HepG2 (cell line): ENCODE measurements around the gene TAB3. TPM values are rescaled to one million over a fixed set of nuclear protein-coding genes. Genes with fewer than 3 reads are reported as not detected.
A peak's percentile ranks its signal among the peaks of the same experiment; 100 is the strongest.

Source experiments
- CBX1 ChIP-seq: IDR thresholded peaks from one replicate; pipeline ENCODE4 v1.6.1; 2016; ENCODE audit warnings: antibody characterized with exemption, low read depth
- DR1 ChIP-seq: sonication (generic); formaldehyde crosslinking; IDR thresholded peaks from 2 replicates; pipeline ENCODE4 v1.8.0; 2021; ENCODE audit warnings: mild to moderate bottlenecking, missing genetic modification reagents, inconsistent platforms
- EZH2 ChIP-seq: conservative IDR thresholded peaks from 2 replicates; pipeline ENCODE4 v1.6.1; 2012; ENCODE audit warnings: mild to moderate bottlenecking, low read depth, low read length, moderate library complexity
- GABPB1 ChIP-seq: IDR thresholded peaks from 2 replicates; pipeline ENCODE4 v1.6.1; 2016; ENCODE audit warnings: mild to moderate bottlenecking, missing genetic modification reagents, moderate library complexity, missing compliant biosample characterization
- HNF4A ChIP-seq: sonication (generic); formaldehyde crosslinking; IDR thresholded peaks from 2 replicates; pipeline ENCODE4 v1.4.0; 2020; ENCODE audit warnings: missing genetic modification reagents
- HOXA7 ChIP-seq: sonication (generic); formaldehyde crosslinking; IDR thresholded peaks from 2 replicates; pipeline ENCODE4 v1.8.1; 2022; ENCODE audit warnings: mild to moderate bottlenecking, missing genetic modification reagents, moderate library complexity
- KDM4B ChIP-seq: sonication (generic); formaldehyde crosslinking; IDR thresholded peaks from 2 replicates; pipeline ENCODE4 v1.4.0; 2020; ENCODE audit warnings: missing genetic modification reagents
- NBN ChIP-seq: fragments of 450-650 bp; conservative IDR thresholded peaks from 2 replicates; pipeline ENCODE4 v1.6.1; 2017
- NR2C2 ChIP-seq: sonication (generic); formaldehyde crosslinking; IDR thresholded peaks from 2 replicates; pipeline ENCODE4 v1.4.0; 2020; ENCODE audit warnings: missing genetic modification reagents, mild to moderate bottlenecking, moderate library complexity, borderline replicate concordance
- NR2F2 ChIP-seq: IDR thresholded peaks from 2 replicates; pipeline ENCODE4 v1.6.1; 2012; ENCODE audit warnings: low read depth, inconsistent platforms, borderline replicate concordance
- PAX8 ChIP-seq: sonication (generic); formaldehyde crosslinking; IDR thresholded peaks from 2 replicates; pipeline ENCODE4 v1.8.0; 2022; ENCODE audit warnings: mild to moderate bottlenecking, missing genetic modification reagents, borderline replicate concordance
- PHF21A ChIP-seq: sonication (generic); formaldehyde crosslinking; IDR thresholded peaks from 2 replicates; pipeline ENCODE4 v1.5.0; 2020; ENCODE audit warnings: mild to moderate bottlenecking, missing genetic modification reagents
- RXRA ChIP-seq: sonication (generic); formaldehyde crosslinking; IDR thresholded peaks from 2 replicates; pipeline ENCODE4 v1.5.1; 2020; ENCODE audit warnings: missing genetic modification reagents
- SMARCE1 ChIP-seq: fragments of 450-650 bp; IDR thresholded peaks from 2 replicates; pipeline ENCODE4 v1.6.1; 2017; ENCODE audit warnings: borderline replicate concordance
- STAT5B ChIP-seq: sonication (generic); formaldehyde crosslinking; IDR thresholded peaks from 2 replicates; pipeline ENCODE4 v1.4.0; 2020; ENCODE audit warnings: missing genetic modification reagents
- TAF1 ChIP-seq: sonication (generic); formaldehyde crosslinking; IDR thresholded peaks from 2 replicates; pipeline ENCODE4 v1.4.0; 2020; ENCODE audit warnings: missing genetic modification reagents
- WIZ ChIP-seq: sonication (generic); formaldehyde crosslinking; IDR thresholded peaks from 2 replicates; pipeline ENCODE4 v1.5.1; 2020; ENCODE audit warnings: mild to moderate bottlenecking, missing genetic modification reagents
- XRCC5 ChIP-seq: fragments of 200-400 bp; formaldehyde crosslinking; optimal IDR thresholded peaks from 2 replicates; pipeline ENCODE3; 2017; ENCODE audit warnings: mild to moderate bottlenecking, low read length
- ZBTB20 ChIP-seq: sonication (generic); formaldehyde crosslinking; IDR thresholded peaks from 2 replicates; pipeline ENCODE4 v1.8.1; 2023; ENCODE audit warnings: missing genetic modification reagents, low read depth, mild to moderate bottlenecking, borderline replicate concordance
- ZBTB21 ChIP-seq: sonication (generic); formaldehyde crosslinking; IDR thresholded peaks from 2 replicates; pipeline ENCODE4 v1.4.0; 2020; ENCODE audit warnings: missing genetic modification reagents
- ZFP36L2 ChIP-seq: sonication (generic); formaldehyde crosslinking; IDR thresholded peaks from 2 replicates; pipeline ENCODE4 v1.4.0; 2020; ENCODE audit warnings: missing genetic modification reagents
- ZMAT5 ChIP-seq: sonication (generic); formaldehyde crosslinking; IDR thresholded peaks from 2 replicates; pipeline ENCODE4 v1.5.0; 2020; ENCODE audit warnings: mild to moderate bottlenecking, low read depth, missing genetic modification reagents, borderline replicate concordance
- ZNF335 ChIP-seq: sonication (generic); formaldehyde crosslinking; IDR thresholded peaks from 2 replicates; pipeline ENCODE4 v1.4.0; 2020; ENCODE audit warnings: missing genetic modification reagents
- ZNF34 ChIP-seq: sonication (generic); formaldehyde crosslinking; IDR thresholded peaks from 2 replicates; pipeline ENCODE4 v1.4.0; 2020; ENCODE audit warnings: mild to moderate bottlenecking, missing genetic modification reagents, borderline replicate concordance
- ZNF362 ChIP-seq: sonication (generic); formaldehyde crosslinking; IDR thresholded peaks from 2 replicates; pipeline ENCODE4 v1.4.0; 2020; ENCODE audit warnings: missing genetic modification reagents, mild to moderate bottlenecking, borderline replicate concordance
- ZNF44 ChIP-seq: sonication (generic); formaldehyde crosslinking; IDR thresholded peaks from 2 replicates; pipeline ENCODE4 v1.5.1; 2020; ENCODE audit warnings: mild to moderate bottlenecking, missing genetic modification reagents
- ZNF768 ChIP-seq: sonication (generic); formaldehyde crosslinking; IDR thresholded peaks from 2 replicates; pipeline ENCODE4 v1.4.0; 2020; ENCODE audit warnings: missing genetic modification reagents
- ZNF800 ChIP-seq: sonication (generic); formaldehyde crosslinking; IDR thresholded peaks from 2 replicates; pipeline ENCODE4 v1.4.0; 2020; ENCODE audit warnings: missing genetic modification reagents
- ZNF839 ChIP-seq: sonication (generic); formaldehyde crosslinking; IDR thresholded peaks from 2 replicates; pipeline ENCODE4 v1.4.0; 2020; ENCODE audit warnings: missing genetic modification reagents, mild to moderate bottlenecking, borderline replicate concordance
- ZNF878 ChIP-seq: sonication (generic); formaldehyde crosslinking; IDR thresholded peaks from 2 replicates; pipeline ENCODE4 v1.8.1; 2023; ENCODE audit warnings: mild to moderate bottlenecking, missing genetic modification reagents, moderate library complexity
- polyA plus RNA-seq, 8 experiments: library from polyadenylated mRNA; depleted of rRNA in 3 of 8; stranded (reverse) in 7 of 8; unstranded in 1 of 8; fragments of >200 nt; fragmentation: Illumina TruSeq in 4 of 8; extraction: Trizol in 4 of 8; gene quantifications; 2 replicates each; pipeline versions ENCODE4 v1.2.1 to v1.2.3, GENCODE V29; 2011 to 2016; ENCODE audit warnings: low read depth in 4 of 8, missing spikeins in 1 of 8, mixed read lengths in 1 of 8; ENCODE audit not compliant: insufficient read depth in 1 of 8
- total RNA-seq, 5 experiments: library from RNA; depleted of rRNA; stranded (reverse); fragments of >200 nt; fragmentation: Illumina TruSeq; extraction: Trizol; gene quantifications; 2 replicates each; pipeline ENCODE4 v1.2.3, GENCODE V29; 2016; ENCODE audit warnings: low read depth in 1 of 5

The TAB3 gene
- total and polyA plus RNA-seq, 2 of the 13 experiments (the other 11 are each of a cell fraction or from before 2014, with no cell fraction given): 27.2 to 59.8 TPM

GRCh38 chrX:30889147-30890140, at the start of gene TAB3 (continued):
- TF ChIP-seq XRCC5 (peak; percentile 63), WIZ (CRISPR knock-in tag) (no peak), ZNF878 (CRISPR knock-in tag) (no peak), ZBTB21 (peak; percentile 40; the same call in 1 of the 2 replicates), SMARCE1 (no peak), ZBTB20 (no peak), ZNF800 (CRISPR knock-in tag) (no peak), HOXA7 (no peak), ZFP36L2 (CRISPR knock-in tag) (no peak), NR2C2 (CRISPR knock-in tag) (peak; percentile 70), NBN (no peak), ZNF34 (CRISPR knock-in tag) (no peak), ZMAT5 (CRISPR knock-in tag) (no peak), ZNF335 (CRISPR knock-in tag) (0 out of 2 replicates have a peak, but pooled peaks have one; percentile 35), ZNF362 (no peak), KDM4B (no peak), EZH2 (no peak), PAX8 (no peak), ZNF44 (CRISPR knock-in tag) (0 out of 2 replicates have a peak, but pooled peaks have one; percentile 43), CBX1 (no peak), ZNF839 (CRISPR knock-in tag) (no peak), HNF4A (CRISPR knock-in tag) (no peak), NR2F2 (no peak), STAT5B (no peak), GABPB1 (CRISPR knock-in tag) (peak; percentile 92), TAF1 (CRISPR knock-in tag) (peak; percentile 30; the same call in 1 of the 2 replicates), DR1 (CRISPR knock-in tag) (0 out of 2 replicates have a peak, but pooled peaks have one; percentile 29), RXRA (no peak), ZNF768 (CRISPR knock-in tag) (no peak), PHF21A (CRISPR knock-in tag) (peak; percentile 61)
